ENCODE data around the gene FFAR4. TPM values are rescaled to one million over a fixed set of nuclear protein-coding genes. Genes with fewer than 3 reads are reported as not detected.

FFAR4 gene
- total RNA-seq, 8 experiments from 2014 or later, result 0.09 to 0.43 (median 0.21) TPM; not detected in 4

- no peak overlapping the region for H3K4me3 ChIP-seq
- in situ Hi-C loops (cut with MboI; ENCODE audit: low pct_unique_long_range_greater_than_20kb in 2 of 9, low sequenced_read_pairs in 9 of 9, unreplicated experiment in 9 of 9), result no loop called here
- WGBS, 10 experiments, result 7 to 96% (median 83%) methylated on average over 3 of the region's 3 CpGs; no CpG with 5 or more reads in 2 of the 10 experiments
- H3K4me1 ChIP-seq (replicated peaks in 1 of 2), result no peaks in the 10 kb centered on the region
- H3K27ac ChIP-seq, result no peak overlapping the region
- no peak for ATAC-seq (replicated peaks in 6 of 8)
Measured at GRCh38 chr10:93608421-93608820, 42.0 kb downstream of the FFAR4 start.

- 6 to 90% (median 62%) methylated on average over 1 to 6 of the region's 6 CpGs; no CpG with 5 or more reads in 2 of the 10 experiments for WGBS, 10 experiments
- ATAC-seq (replicated peaks in 6 of 8), result no peak
- H3K27ac ChIP-seq, result no peak within 1 kb of the TSS
- no peak within 1 kb of the TSS for H3K4me3 ChIP-seq
- in situ Hi-C loops (cut with MboI; ENCODE audit: low pct_unique_long_range_greater_than_20kb in 2 of 9, low sequenced_read_pairs in 9 of 9, unreplicated experiment in 9 of 9), result no loop called here
- no peaks in the 10 kb centered on the region for H3K4me1 ChIP-seq (replicated peaks in 1 of 2)
Measured at GRCh38 chr10:93612311-93612710, 45.8 kb downstream of the FFAR4 start, which contains the start of gene PDE6C. Gene PDE6C, plus strand, starts transcription at chr10:93612537. Its CDS starts 189 bp downstream, at chr10:93612726.

GRCh38 chr10:93613126-93613525 lies 46.7 kb downstream of the FFAR4 start:
- H3K4me3 ChIP-seq, result no peak overlapping the region
- ATAC-seq (replicated peaks in 6 of 8), result no peak
- WGBS, 10 experiments, result 0 to 82% (median 50%) methylated on average over 1 to 3 of the region's 3 CpGs; no CpG with 5 or more reads in 3 of the 10 experiments
- in situ Hi-C loops (cut with MboI; ENCODE audit: low pct_unique_long_range_greater_than_20kb in 2 of 9, low sequenced_read_pairs in 9 of 9, unreplicated experiment in 9 of 9), result no loop called here
- no peak overlapping the region for H3K27ac ChIP-seq
- no peaks in the 10 kb centered on the region for H3K4me1 ChIP-seq (replicated peaks in 1 of 2)

GRCh38 chr10:93614101-93614825 lies 47.8 kb downstream of the FFAR4 start:
- in situ Hi-C loops (cut with MboI; ENCODE audit: low pct_unique_long_range_greater_than_20kb in 2 of 9, low sequenced_read_pairs in 9 of 9, unreplicated experiment in 9 of 9), result no loop called here
- 20 to 94% (median 74%) methylated on average over 1 to 6 of the region's 7 CpGs; no CpG with 5 or more reads in 4 of the 10 experiments for WGBS, 10 experiments
- Histone ChIP-seq H3K4me1 (replicated peaks in 1 of 2) (no peaks in the 10 kb centered on the region), H3K4me3 (no peak overlapping the region), H3K27ac (no peak overlapping the region)
- ATAC-seq (replicated peaks in 6 of 8), result no peak

GRCh38 chr10:93615576-93616235 lies 49.2 kb downstream of the FFAR4 start:
- Histone ChIP-seq H3K4me1 (replicated peaks in 1 of 2) (no peaks in the 10 kb centered on the region), H3K27ac (no peak overlapping the region), H3K4me3 (no peak overlapping the region)
- in situ Hi-C loops (cut with MboI; ENCODE audit: low pct_unique_long_range_greater_than_20kb in 2 of 9, low sequenced_read_pairs in 9 of 9, unreplicated experiment in 9 of 9), result no loop called here
- ATAC-seq (replicated peaks in 6 of 8), result no peak
- WGBS, 10 experiments, result 46 to 95% (median 90%) methylated on average over 2 to 8 of the region's 9 CpGs; no CpG with 5 or more reads in 2 of the 10 experiments

- ATAC-seq (replicated peaks in 6 of 8), result no peak
- H3K4me1 ChIP-seq (replicated peaks in 1 of 2), result no peaks in the 10 kb centered on the region
- 20 to 92% (median 51%) methylated on average over 2 to 6 of the region's 7 CpGs; no CpG with 5 or more reads in 1 of the 10 experiments for WGBS, 10 experiments
- in situ Hi-C loops (cut with MboI; ENCODE audit: low pct_unique_long_range_greater_than_20kb in 2 of 9, low sequenced_read_pairs in 9 of 9, unreplicated experiment in 9 of 9), result no loop called here
- no peak overlapping the region for H3K4me3 ChIP-seq
- no peak overlapping the region for H3K27ac ChIP-seq
Measured at GRCh38 chr10:93620925-93621324, 54.5 kb downstream of the FFAR4 start.

GRCh38 chr10:93622942-93623341 lies 56.5 kb downstream of the FFAR4 start:
- ATAC-seq (replicated peaks in 6 of 8), result no peak
- H3K4me3 ChIP-seq, result no peak overlapping the region
- in situ Hi-C loops (cut with MboI; ENCODE audit: low pct_unique_long_range_greater_than_20kb in 2 of 9, low sequenced_read_pairs in 9 of 9, unreplicated experiment in 9 of 9), result no loop called here
- no peaks in the 10 kb centered on the region for H3K4me1 ChIP-seq (replicated peaks in 1 of 2)
- 38 to 100% (median 80%) methylated on average over 1 of the region's 1 CpG; no CpG with 5 or more reads in 5 of the 10 experiments for WGBS, 10 experiments
- no peak overlapping the region for H3K27ac ChIP-seq

- Histone ChIP-seq H3K27ac (no peak overlapping the region), H3K4me1 (replicated peaks in 1 of 2) (peaks cover 0 to 8% of the 10 kb centered on the region in 2 donors), H3K4me3 (no peak overlapping the region)
- WGBS, 10 experiments, result 60 to 100% (median 81%) methylated on average over 1 to 3 of the region's 4 CpGs; no CpG with 5 or more reads in 6 of the 10 experiments
- no peak for ATAC-seq (replicated peaks in 6 of 8)
- in situ Hi-C loops (cut with MboI; ENCODE audit: low pct_unique_long_range_greater_than_20kb in 2 of 9, low sequenced_read_pairs in 9 of 9, unreplicated experiment in 9 of 9), result no loop called here
Measured at GRCh38 chr10:93628858-93629257, 62.4 kb downstream of the FFAR4 start.

- WGBS, 10 experiments, result 0 to 61% (median 10%) methylated on average over 1 to 4 of the region's 7 CpGs; no CpG with 5 or more reads in 5 of the 10 experiments
- in situ Hi-C loops (cut with MboI; ENCODE audit: low pct_unique_long_range_greater_than_20kb in 2 of 9, low sequenced_read_pairs in 9 of 9, unreplicated experiment in 9 of 9), result no loop called here
- no peak overlapping the region for H3K27ac ChIP-seq
- peaks cover 0 to 8% of the 10 kb centered on the region in 2 donors for H3K4me1 ChIP-seq (replicated peaks in 1 of 2)
- H3K4me3 ChIP-seq, result no peak overlapping the region
- ATAC-seq (replicated peaks in 6 of 8), result peak in 3 of 8 experiments; percentile 86 to 87 (median 87)
Measured at GRCh38 chr10:93629647-93630305, 63.3 kb downstream of the FFAR4 start.

- no peak overlapping the region for H3K27ac ChIP-seq
- no peak overlapping the region for H3K4me3 ChIP-seq
- 50 to 80% (median 65%) methylated on average over 1 to 8 of the region's 15 CpGs; no CpG with 5 or more reads in 2 of the 10 experiments for WGBS, 10 experiments
- in situ Hi-C loops (cut with MboI; ENCODE audit: low pct_unique_long_range_greater_than_20kb in 2 of 9, low sequenced_read_pairs in 9 of 9, unreplicated experiment in 9 of 9), result no loop called here
- H3K4me1 ChIP-seq (replicated peaks in 1 of 2), result peaks cover 0 to 8% of the 10 kb centered on the region in 2 donors
- ATAC-seq (replicated peaks in 6 of 8), result peak in 6 of 8 experiments; percentile 33 to 88 (median 68)
Measured at GRCh38 chr10:93630625-93631557, 64.4 kb downstream of the FFAR4 start.

Data from motor neuron (in vitro differentiated cells).